AG09319 (cell line): ENCODE results near the gene TMEM87B.

ENCODE experiments used
- DNase-seq: peaks from one replicate; pipeline ENCODE4 v3.0.0-alpha.2; 2010; ENCODE audit warnings: low read depth; ENCODE audit errors: extremely low read depth
- CTCF ChIP-seq: IDR thresholded peaks from 2 replicates; pipeline ENCODE4 v1.5.1; 2011; ENCODE audit warnings: low read depth, mild to moderate bottlenecking, inconsistent platforms, low read length, moderate library complexity

TMEM87B gene

DNA sequence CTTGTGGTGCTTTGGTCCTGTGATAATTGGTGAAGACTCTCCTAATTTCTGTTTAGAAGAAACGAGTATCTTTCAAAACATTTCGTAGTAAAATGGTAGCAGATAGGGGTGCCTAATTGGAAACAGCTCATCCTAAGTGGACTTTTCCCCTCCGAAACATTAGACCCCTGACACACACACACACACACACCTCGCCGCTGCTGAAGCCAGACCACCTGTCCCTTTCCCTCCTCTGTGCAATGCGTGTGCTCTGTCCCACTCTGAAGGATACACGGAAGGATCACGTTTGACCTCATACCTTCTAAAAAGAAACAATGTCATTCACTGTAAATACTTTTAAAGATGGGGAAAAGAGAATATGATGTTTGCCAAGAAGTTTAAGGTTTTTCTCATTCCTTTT is 36.2 kb upstream of the TMEM87B start:
- DNase-seq: no peak
- TF ChIP-seq CTCF: no peak

GRCh38 chr2:112019569-112019982 is 35.5 kb upstream of the TMEM87B start:
- TF ChIP-seq CTCF: no peak
- no peak for DNase-seq

DNA sequence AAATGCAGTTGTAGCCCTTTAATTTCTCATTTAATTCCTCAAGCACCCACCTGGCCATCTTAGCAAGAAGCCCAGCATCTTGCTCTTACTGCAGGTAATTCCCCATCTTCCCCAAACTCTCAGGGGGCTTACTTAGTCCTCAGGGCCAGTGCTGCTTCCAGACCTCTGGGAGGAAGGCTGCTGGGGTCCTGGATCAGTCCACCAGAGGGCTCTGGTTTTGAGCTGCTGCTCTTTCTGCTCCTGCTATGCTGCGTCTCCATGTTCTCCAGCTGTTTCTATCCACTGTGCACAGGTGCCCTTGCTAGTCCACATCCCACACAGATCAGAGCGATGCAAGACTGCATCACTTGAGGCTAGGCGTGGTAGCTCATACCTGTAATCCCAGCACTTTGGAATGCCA is 34.5 kb upstream of the TMEM87B start:
- DNase-seq: no peak
- TF ChIP-seq CTCF: no peak; the same call in none of the 2 replicates

GRCh38 chr2:112021290-112021689 is 33.8 kb upstream of the TMEM87B start:
- DNase-seq: no peak
- TF ChIP-seq CTCF: no peak

- no peak for DNase-seq
- TF ChIP-seq CTCF: no peak
These were observed 33.3 kb upstream of the TMEM87B start for GRCh38 chr2:112021781-112022231.

- no peak for TF ChIP-seq CTCF
- DNase-seq: no peak
These were observed 31.4 kb upstream of the TMEM87B start for GRCh38 chr2:112023707-112024106.

DNA sequence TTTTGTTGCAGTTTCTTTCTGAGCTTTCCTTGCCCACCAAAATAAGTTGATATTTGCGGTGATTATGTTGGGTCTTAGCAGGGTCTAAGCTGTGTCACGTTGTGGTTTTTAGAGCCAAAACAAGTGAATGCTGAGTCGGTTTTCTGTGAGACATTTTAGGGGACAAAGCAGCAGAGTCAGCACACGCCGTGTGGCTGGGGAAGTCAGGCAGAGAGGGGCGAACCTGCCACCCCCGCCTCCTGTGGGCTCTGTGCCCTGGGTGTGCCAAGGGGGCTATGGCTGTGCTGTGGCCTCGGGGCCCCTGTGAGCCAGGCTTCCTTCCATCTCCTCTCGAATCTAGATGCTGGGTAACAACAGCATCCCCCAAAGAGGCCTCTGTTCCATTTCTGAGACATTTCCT is 30.8 kb upstream of the TMEM87B start:
- TF ChIP-seq CTCF: no peak
- DNase-seq: no peak
